BLaER1 treated with 17β-estradiol and CSF1 and Interleukin-3, amounts not matched to agents 10 nM and 100 nM (cell line): ENCODE data around the gene ADGRG3.

Experiments used
- H3K27ac ChIP-seq, 11 experiments: shearing (Covaris generic); formaldehyde crosslinking; 2 replicates each; pipeline ENCODE4 v1.8.1; 2022
- H3K27me3 ChIP-seq, 11 experiments: shearing (Covaris generic); formaldehyde crosslinking; 2 replicates each; pipeline ENCODE4 v1.8.1; 2022
- H3K36me3 ChIP-seq, 11 experiments: shearing (Covaris generic); formaldehyde crosslinking; 2 replicates each; pipeline ENCODE4 v1.8.1; 2022
- H3K4me1 ChIP-seq, 10 experiments: shearing (Covaris generic); formaldehyde crosslinking; 2 replicates each; pipeline ENCODE4 v1.8.1; 2022
- H3K4me2 ChIP-seq, 11 experiments: shearing (Covaris generic); formaldehyde crosslinking; 2 replicates each; pipeline ENCODE4 v1.8.1; 2022
- H3K4me3 ChIP-seq, 10 experiments: shearing (Covaris generic); formaldehyde crosslinking; 2 replicates each; pipeline ENCODE4 v1.8.1; 2022
- H3K9ac ChIP-seq, 11 experiments: shearing (Covaris generic); formaldehyde crosslinking; 2 replicates each; pipeline ENCODE4 v1.8.1; 2022
- H3K9me3 ChIP-seq, 11 experiments: shearing (Covaris generic); formaldehyde crosslinking; replicated peaks in 1 of 11; 2 replicates each; pipeline ENCODE4 v1.8.1; 2022
- H4K20me1 ChIP-seq, 11 experiments: shearing (Covaris generic); formaldehyde crosslinking; 2 replicates each; pipeline ENCODE4 v1.8.1; 2022
- Cebpa-rat ChIP-seq, 11 experiments: shearing (Covaris generic); IDR thresholded peaks; 2 replicates each; pipeline ENCODE4 v1.8.1; 2022

The ADGRG3 gene

GRCh38 chr16:57694725-57695679 is 26.9 kb downstream of the ADGRG3 start, which contains the start of gene DRC7:
Gene DRC7, plus strand, starts transcription at chr16:57694806. Its CDS starts 3,144 bp downstream, at chr16:57697950.
- Histone ChIP-seq H3K4me3 (peak within 1 kb of the TSS; percentile 39 to 68 (median 55); a peak in 19 of 20 replicates), H3K4me2 (peak within 1 kb of the TSS; percentile 65 to 97 (median 91)), H4K20me1 (no peaks in the 10 kb centered on the region), H3K9me3 (no peaks in the 10 kb centered on the region), H3K4me1 (peaks cover 48 to 69% (median 66%) of the 10 kb centered on the region in 10 experiments), H3K27me3 (no peaks in the 10 kb centered on the region), H3K36me3 (no peaks in the 10 kb centered on the region), H3K9ac (peak within 1 kb of the TSS; percentile 66 to 89 (median 76)), H3K27ac (peak within 1 kb of the TSS; percentile 67 to 100 (median 99); a peak in 21 of 22 replicates)
- TF ChIP-seq Cebpa-rat (IDR thresholded peaks at IDR 0.05) = no peak

DNA sequence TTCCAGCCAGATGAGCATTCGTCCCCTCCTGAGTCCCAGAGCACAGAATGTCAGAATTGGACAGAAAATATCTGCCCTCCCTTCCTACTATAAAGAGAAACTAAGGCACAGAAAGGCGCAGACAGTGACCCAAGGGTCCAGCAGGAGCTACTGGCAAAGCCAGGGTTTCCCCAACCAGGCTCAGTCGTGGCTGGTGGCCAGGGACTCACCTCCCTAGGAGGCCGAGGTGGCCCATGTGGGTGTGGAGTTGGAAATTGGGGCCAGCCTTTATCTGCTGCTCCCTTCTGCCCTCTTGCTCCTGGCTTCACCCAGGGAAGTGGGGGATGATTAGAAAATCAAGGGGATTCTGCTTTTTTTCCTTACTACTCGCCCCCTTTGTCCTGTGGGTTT is 27.6 kb downstream of the ADGRG3 start:
- peaks cover 41 to 62% (median 60%) of the 10 kb centered on the region in 10 experiments for H3K4me1 ChIP-seq
- H3K9me3 ChIP-seq = no peaks in the 10 kb centered on the region
- no peaks in the 10 kb centered on the region for H4K20me1 ChIP-seq
- peak overlapping the region in 8 of 11 experiments; percentile 66 to 89 (median 76); a peak in 13 of 22 replicates for H3K9ac ChIP-seq
- peak overlapping the region; percentile 26 to 100 (median 99); a peak in 21 of 22 replicates for H3K27ac ChIP-seq
- H3K4me2 ChIP-seq = peak overlapping the region; percentile 65 to 97 (median 91)
- TF ChIP-seq Cebpa-rat (IDR thresholded peaks at IDR 0.05) = no peak
- no peaks in the 10 kb centered on the region for H3K27me3 ChIP-seq
- peak overlapping the region in 2 of 10 experiments; percentile 58 to 60; a peak in 1 of 20 replicates for H3K4me3 ChIP-seq
- no peaks in the 10 kb centered on the region for H3K36me3 ChIP-seq

- TF ChIP-seq Cebpa-rat (IDR thresholded peaks at IDR 0.05) = no peak
- no peaks in the 10 kb centered on the region for H3K9me3 ChIP-seq
- H3K4me2 ChIP-seq = peak overlapping the region in 8 of 11 experiments; percentile 8 to 97 (median 90); a peak in 14 of 22 replicates
- H3K9ac ChIP-seq = 0 out of 22 replicates have a peak overlapping the region, but pooled peaks of 1 of the 11 experiments have one; percentile 71
- peaks cover 36 to 59% (median 54%) of the 10 kb centered on the region in 10 experiments for H3K4me1 ChIP-seq
- H3K4me3 ChIP-seq = no peak overlapping the region
- H3K27ac ChIP-seq = peak overlapping the region in 9 of 11 experiments; percentile 96 to 100 (median 99); a peak in 18 of 22 replicates
- H3K27me3 ChIP-seq = no peaks in the 10 kb centered on the region
- no peaks in the 10 kb centered on the region for H4K20me1 ChIP-seq
- H3K36me3 ChIP-seq = no peaks in the 10 kb centered on the region
Observed at GRCh38 chr16:57696240-57696639, 28.1 kb downstream of the ADGRG3 start.

DNA sequence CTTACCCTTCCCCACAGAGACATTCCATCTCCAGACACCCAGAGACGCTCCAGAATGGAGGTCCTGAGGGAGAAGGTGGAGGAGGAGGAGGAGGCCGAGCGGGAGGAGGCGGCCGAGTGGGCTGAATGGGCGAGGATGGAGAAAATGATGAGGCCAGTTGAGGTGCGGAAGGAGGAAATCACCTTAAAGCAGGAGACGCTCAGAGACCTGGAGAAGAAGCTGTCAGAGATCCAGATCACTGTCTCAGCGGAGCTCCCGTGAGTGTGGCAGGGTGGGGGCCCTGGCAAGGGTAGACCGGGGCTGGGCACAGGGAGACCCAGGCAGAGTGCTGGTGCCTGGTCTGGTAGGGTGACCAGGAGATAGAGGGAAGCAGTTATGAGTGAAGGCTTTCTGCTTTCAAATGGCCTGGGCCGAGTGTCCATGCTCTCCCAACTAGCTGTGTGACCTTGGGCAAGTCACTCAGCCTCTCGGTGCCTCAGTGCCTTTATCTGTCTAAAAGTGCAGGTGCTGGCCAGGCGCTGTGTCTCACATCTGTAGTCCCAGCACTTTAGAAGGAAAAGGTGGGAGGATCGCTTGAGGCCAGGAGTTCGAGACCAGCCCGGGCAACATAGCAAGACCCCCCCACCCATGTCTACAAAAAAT is 29.9 kb downstream of the ADGRG3 start:
- no peaks in the 10 kb centered on the region for H3K9me3 ChIP-seq
- no peak overlapping the region for H3K9ac ChIP-seq
- TF ChIP-seq Cebpa-rat (IDR thresholded peaks at IDR 0.05) = no peak
- no peaks in the 10 kb centered on the region for H4K20me1 ChIP-seq
- no peak overlapping the region for H3K4me3 ChIP-seq
- H3K4me2 ChIP-seq = no peak overlapping the region
- H3K4me1 ChIP-seq = peaks cover 22 to 48% (median 37%) of the 10 kb centered on the region in 10 experiments
- H3K36me3 ChIP-seq = no peaks in the 10 kb centered on the region
- H3K27me3 ChIP-seq = no peaks in the 10 kb centered on the region
- peak overlapping the region in 5 of 11 experiments; percentile 12 to 47 (median 25); a peak in 5 of 22 replicates for H3K27ac ChIP-seq

DNA sequence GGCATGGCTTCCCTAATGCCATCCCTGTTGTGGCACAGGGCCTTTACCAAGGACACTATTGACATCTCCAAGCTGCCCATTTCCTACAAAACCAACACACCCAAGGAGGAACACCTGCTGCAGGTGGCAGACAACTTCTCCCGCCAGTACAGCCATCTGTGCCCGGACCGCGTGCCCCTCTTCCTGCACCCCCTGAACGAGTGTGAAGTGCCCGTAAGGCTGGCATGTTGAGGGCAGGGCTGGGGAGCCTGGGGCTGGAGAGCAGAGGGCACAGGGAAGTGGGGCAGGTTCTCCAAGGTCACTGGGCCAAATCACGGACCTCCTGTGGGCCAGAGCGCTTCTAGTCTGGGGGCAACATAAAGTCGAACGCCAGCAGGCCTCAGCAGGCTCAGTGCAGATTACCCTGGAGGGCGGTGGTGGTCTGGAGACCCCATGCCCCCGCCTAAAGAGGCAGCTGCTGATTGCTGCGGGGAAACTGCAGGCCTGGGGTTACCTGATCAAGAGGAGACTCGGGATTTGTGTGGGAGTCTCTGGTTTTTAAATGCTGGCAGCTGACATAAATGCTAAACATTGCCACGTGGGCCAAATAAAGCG is 30.8 kb downstream of the ADGRG3 start:
- peak overlapping the region in 1 of 11 experiments; percentile 15; a peak in 1 of 22 replicates for H3K9ac ChIP-seq
- H3K9me3 ChIP-seq = no peaks in the 10 kb centered on the region
- H3K4me3 ChIP-seq = no peak overlapping the region
- H3K4me2 ChIP-seq = no peak overlapping the region
- no peaks in the 10 kb centered on the region for H4K20me1 ChIP-seq
- H3K27me3 ChIP-seq = no peaks in the 10 kb centered on the region
- no peaks in the 10 kb centered on the region for H3K36me3 ChIP-seq
- TF ChIP-seq Cebpa-rat (IDR thresholded peaks at IDR 0.05) = no peak
- H3K27ac ChIP-seq = peak overlapping the region in 4 of 11 experiments; percentile 12 to 42 (median 24); a peak in 5 of 22 replicates
- peaks cover 16 to 39% (median 28%) of the 10 kb centered on the region in 10 experiments for H3K4me1 ChIP-seq

GRCh38 chr16:57699481-57699880 is 31.4 kb downstream of the ADGRG3 start:
- no peaks in the 10 kb centered on the region for H3K9me3 ChIP-seq
- TF ChIP-seq Cebpa-rat (IDR thresholded peaks at IDR 0.05) = no peak
- no peaks in the 10 kb centered on the region for H3K36me3 ChIP-seq
- no peaks in the 10 kb centered on the region for H4K20me1 ChIP-seq
- peaks cover 12 to 34% (median 22%) of the 10 kb centered on the region in 10 experiments for H3K4me1 ChIP-seq
- H3K27me3 ChIP-seq = no peaks in the 10 kb centered on the region
- H3K27ac ChIP-seq = peak overlapping the region in 4 of 11 experiments; percentile 5 to 42 (median 30); a peak in 4 of 22 replicates
- no peak overlapping the region for H3K4me3 ChIP-seq
- no peak overlapping the region for H3K4me2 ChIP-seq
- H3K9ac ChIP-seq = 0 out of 22 replicates have a peak overlapping the region, but pooled peaks of 1 of the 11 experiments have one; percentile 15

- H3K4me1 ChIP-seq = peaks cover 7 to 30% (median 18%) of the 10 kb centered on the region in 10 experiments
- H3K27ac ChIP-seq = peak overlapping the region in 3 of 11 experiments; percentile 5 to 42 (median 27); a peak in 3 of 22 replicates
- no peak overlapping the region for H3K4me2 ChIP-seq
- H3K27me3 ChIP-seq = no peaks in the 10 kb centered on the region
- no peak overlapping the region for H3K9ac ChIP-seq
- H3K9me3 ChIP-seq = no peaks in the 10 kb centered on the region
- H3K36me3 ChIP-seq = no peaks in the 10 kb centered on the region
- H4K20me1 ChIP-seq = no peaks in the 10 kb centered on the region
- H3K4me3 ChIP-seq = no peak overlapping the region
- no peak for TF ChIP-seq Cebpa-rat (IDR thresholded peaks at IDR 0.05)
Observed at GRCh38 chr16:57699899-57700298, 31.8 kb downstream of the ADGRG3 start.

- no peak overlapping the region for H3K4me3 ChIP-seq
- 0 out of 22 replicates have a peak overlapping the region, but pooled peaks of 2 of the 11 experiments have one; percentile 6 to 11 for H3K4me2 ChIP-seq
- no peaks in the 10 kb centered on the region for H3K36me3 ChIP-seq
- no peak overlapping the region for H3K9ac ChIP-seq
- 0 out of 22 replicates have a peak, but pooled peaks cover 0 to 7% (median 0%) of the 10 kb centered on the region in 11 experiments for H3K9me3 ChIP-seq
- H4K20me1 ChIP-seq = no peaks in the 10 kb centered on the region
- peak overlapping the region in 5 of 11 experiments; percentile 2 to 41 (median 21); a peak in 7 of 22 replicates for H3K27ac ChIP-seq
- no peak for TF ChIP-seq Cebpa-rat (IDR thresholded peaks at IDR 0.05)
- H3K4me1 ChIP-seq = peaks cover 0 to 19% (median 7%) of the 10 kb centered on the region in 10 experiments; a peak in 17 of 20 replicates
- H3K27me3 ChIP-seq = no peaks in the 10 kb centered on the region
Observed at GRCh38 chr16:57700781-57701551, 32.9 kb downstream of the ADGRG3 start.
